HEK293T (cell line): ENCODE data around the gene EPHB6.

ENCODE experiments used
- BHLHE40 ChIP-seq: fragments of 450-650 bp; IDR thresholded peaks from 2 replicates; pipeline ENCODE4 v1.6.1; 2016; ENCODE audit warnings: mild to moderate bottlenecking, moderate library complexity, borderline replicate concordance
- ELF4 ChIP-seq: fragments of 450-650 bp; IDR thresholded peaks from 2 replicates; pipeline ENCODE4 v1.6.1; 2017; ENCODE audit warnings: antibody characterized with exemption
- FOXA1 ChIP-seq: fragments of 450-650 bp; IDR thresholded peaks from 2 replicates; pipeline ENCODE4 v1.6.1; 2016; ENCODE audit warnings: mild to moderate bottlenecking
- LEF1 ChIP-seq: fragments of 450-650 bp; IDR thresholded peaks from 2 replicates; pipeline ENCODE4 v1.6.1; 2017; ENCODE audit warnings: mild to moderate bottlenecking, borderline replicate concordance
- SP1 ChIP-seq: fragments of 450-650 bp; IDR thresholded peaks from 2 replicates; pipeline ENCODE4 v1.6.1; 2017
- TARDBP ChIP-seq: fragments of 450-650 bp; IDR thresholded peaks from 2 replicates; pipeline ENCODE4 v1.6.1; 2016

DNA sequence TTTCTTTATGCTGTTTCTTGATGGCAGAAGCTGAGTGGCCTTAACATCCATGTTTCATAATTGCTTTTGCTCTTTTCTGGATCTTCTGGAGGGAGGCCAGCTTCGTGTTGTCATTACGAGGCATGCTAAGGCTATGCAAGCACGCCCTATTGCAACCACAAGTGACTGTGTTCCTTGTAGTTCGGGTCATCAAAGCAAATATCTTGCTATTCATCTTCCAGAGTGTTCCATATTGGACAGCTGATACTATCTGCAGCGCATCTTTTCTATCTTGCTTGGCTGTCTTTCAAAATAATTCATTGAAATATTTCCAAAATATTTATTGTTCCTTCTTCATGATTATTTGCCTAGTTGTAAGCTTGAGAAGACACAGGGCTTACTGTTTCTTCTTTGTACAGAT, 5.0 kb downstream of the EPHB6 start:
- no peak for TF ChIP-seq TARDBP
- TF ChIP-seq BHLHE40 = no peak
- no peak for TF ChIP-seq SP1
- TF ChIP-seq FOXA1 = no peak
- TF ChIP-seq LEF1 = no peak
- no peak for TF ChIP-seq ELF4
